H9 (cell line): ENCODE results near the gene LIPC. TPM values are rescaled to one million over a fixed set of nuclear protein-coding genes. Genes with fewer than 3 reads are reported as not detected.

Experiments
- DNase-seq: peaks from one replicate; pipeline ENCODE4 v3.0.0-alpha.2; 2017
- H2AFZ ChIP-seq: one replicate; pipeline ENCODE4 v1.6.1; 2013; ENCODE audit warnings: mild to moderate bottlenecking, low read length, control low read depth, moderate library complexity
- H2AK5ac ChIP-seq: 2 replicates; pipeline ENCODE4 v1.6.1; 2013; ENCODE audit warnings: low read length, control low read depth, mixed read lengths; ENCODE audit not compliant: insufficient read length
- H2BK120ac ChIP-seq: one replicate; pipeline ENCODE4 v1.6.1; 2013; ENCODE audit warnings: low read depth, mild to moderate bottlenecking, low read length, control low read depth, inconsistent platforms; ENCODE audit not compliant: poor library complexity, severe bottlenecking
- H2BK12ac ChIP-seq: 2 replicates; pipeline ENCODE4 v1.6.1; 2013; ENCODE audit warnings: low read length, control low read depth, mixed read lengths, low read depth; ENCODE audit not compliant: insufficient read length
- H2BK15ac ChIP-seq: 2 replicates; pipeline ENCODE4 v1.6.1; 2013; ENCODE audit warnings: low read depth, low read length, control low read depth
- H2BK20ac ChIP-seq: one replicate; pipeline ENCODE4 v1.6.1; 2013; ENCODE audit warnings: low read depth, mild to moderate bottlenecking, low read length, control low read depth, inconsistent platforms; ENCODE audit not compliant: poor library complexity, severe bottlenecking
- H2BK5ac ChIP-seq: 2 replicates; pipeline ENCODE4 v1.6.1; 2013; ENCODE audit warnings: low read length, control low read depth, mixed read lengths; ENCODE audit not compliant: insufficient read length
- H3K14ac ChIP-seq: 2 replicates; pipeline ENCODE4 v1.6.1; 2013; ENCODE audit warnings: low read length, control low read depth; ENCODE audit not compliant: insufficient read depth
- H3K18ac ChIP-seq: 2 replicates; pipeline ENCODE4 v1.6.1; 2013; ENCODE audit warnings: low read depth, mild to moderate bottlenecking, mixed read lengths, low read length, control low read depth; ENCODE audit not compliant: insufficient read length
- H3K23ac ChIP-seq: 2 replicates; pipeline ENCODE4 v1.6.1; 2013; ENCODE audit warnings: low read length, control low read depth, mixed read lengths, low read depth; ENCODE audit not compliant: insufficient read length
- H3K23me2 ChIP-seq: 2 replicates; pipeline ENCODE4 v1.6.1; 2013; ENCODE audit warnings: low read depth, mild to moderate bottlenecking, mixed read lengths, low read length, control low read depth; ENCODE audit not compliant: insufficient read length, poor library complexity, severe bottlenecking
- H3K27ac ChIP-seq: 2 replicates; pipeline ENCODE4 v1.5.1; 2013; ENCODE audit warnings: low read length, control low read depth, mixed read lengths, low read depth; ENCODE audit not compliant: insufficient read length
- H3K27me3 ChIP-seq: 2 replicates; pipeline ENCODE4 v1.6.1; 2013; ENCODE audit warnings: low read length, control low read depth, inconsistent platforms; ENCODE audit not compliant: insufficient read depth
- H3K4ac ChIP-seq: 2 replicates; pipeline ENCODE4 v1.6.1; 2013; ENCODE audit warnings: low read depth, mild to moderate bottlenecking, control low read depth, inconsistent platforms, low read length, moderate library complexity
- H3K4me1 ChIP-seq: 2 replicates; pipeline ENCODE4 v1.6.1; 2013; ENCODE audit warnings: low read length, control low read depth, inconsistent platforms; ENCODE audit not compliant: insufficient read depth
- H3K4me2 ChIP-seq: 2 replicates; pipeline ENCODE4 v1.6.1; 2013; ENCODE audit warnings: low read length, control low read depth, mixed read lengths; ENCODE audit not compliant: insufficient read length, insufficient read depth
- H3K56ac ChIP-seq: 2 replicates; pipeline ENCODE4 v1.6.1; 2013; ENCODE audit warnings: low read depth, mild to moderate bottlenecking, mixed read lengths, low read length, control low read depth; ENCODE audit not compliant: insufficient read length
- H3K79me1 ChIP-seq: 2 replicates; pipeline ENCODE4 v1.6.1; 2013; ENCODE audit warnings: low read depth, mild to moderate bottlenecking, moderate library complexity, low read length, control low read depth, inconsistent platforms; ENCODE audit not compliant: insufficient read depth, poor library complexity, severe bottlenecking
- H3K79me2 ChIP-seq: 2 replicates; pipeline ENCODE4 v1.6.1; 2013; ENCODE audit warnings: low read length, control low read depth, inconsistent platforms; ENCODE audit not compliant: insufficient read depth
- H3K9ac ChIP-seq: 2 replicates; pipeline ENCODE4 v1.6.1; 2013; ENCODE audit warnings: low read length, control low read depth, mixed read lengths; ENCODE audit not compliant: insufficient read length; ENCODE audit errors: extremely low read depth
- H3K9me3 ChIP-seq: one replicate; pipeline ENCODE4 v1.6.1; 2013; ENCODE audit warnings: low read depth, low read length, inconsistent platforms; ENCODE audit not compliant: control insufficient read depth
- H3T11ph ChIP-seq: one replicate; pipeline ENCODE4 v1.6.1; 2013; ENCODE audit warnings: mild to moderate bottlenecking, low read length, control low read depth, inconsistent platforms
- H4K20me1 ChIP-seq: one replicate; pipeline ENCODE4 v1.6.1; 2013; ENCODE audit not compliant: control insufficient read depth, insufficient read length, insufficient read depth
- H4K5ac ChIP-seq: 2 replicates; pipeline ENCODE4 v1.6.1; 2013; ENCODE audit warnings: low read depth, mild to moderate bottlenecking, mixed read lengths, low read length, control low read depth; ENCODE audit not compliant: insufficient read length
- H4K8ac ChIP-seq: replicated peaks from 2 replicates; pipeline ENCODE4 v1.6.1; 2013; ENCODE audit warnings: low read length, control low read depth, mixed read lengths, low read depth; ENCODE audit not compliant: insufficient read length
- H4K91ac ChIP-seq: 2 replicates; pipeline ENCODE4 v1.6.1; 2013; ENCODE audit warnings: low read depth, mild to moderate bottlenecking, moderate library complexity, mixed read lengths, low read length, control low read depth; ENCODE audit not compliant: insufficient read length
- H3K27ac Mint-ChIP-seq, 3 experiments: 2 replicates in 2 of 3; 3 replicates in 1 of 3; pipeline ENCODE4 v1.8.0; 2020 to 2021; ENCODE audit warnings: mixed read lengths in 3 of 3, mild to moderate bottlenecking in 1 of 3, moderate library complexity in 1 of 3
- H3K27me3 Mint-ChIP-seq: 2 replicates; pipeline ENCODE4 v1.8.0; 2021; ENCODE audit warnings: low read depth, mild to moderate bottlenecking, moderate library complexity, mixed read lengths
- H3K36me3 Mint-ChIP-seq, 3 experiments: 2 replicates in 2 of 3; 3 replicates in 1 of 3; pipeline ENCODE4 v1.8.0; 2020 to 2021; ENCODE audit warnings: low read depth in 3 of 3, mixed read lengths in 3 of 3; ENCODE audit not compliant: insufficient read depth in 1 of 3
- H3K4me1 Mint-ChIP-seq, 2 experiments: 2 replicates each; pipeline ENCODE4 v1.8.0; 2020; ENCODE audit warnings: mixed read lengths in 2 of 2
- H3K4me3 Mint-ChIP-seq, 2 experiments: 2 replicates in 1 of 2; 3 replicates in 1 of 2; pipeline ENCODE4 v1.8.0; 2020 to 2021; ENCODE audit warnings: mild to moderate bottlenecking in 2 of 2, mixed read lengths in 2 of 2, moderate library complexity in 1 of 2
- H3K9me3 Mint-ChIP-seq, 2 experiments: 2 replicates in 1 of 2; 3 replicates in 1 of 2; pipeline ENCODE4 v1.8.0; 2020; ENCODE audit warnings: mild to moderate bottlenecking in 2 of 2, mixed read lengths in 2 of 2, moderate library complexity in 1 of 2
- WGBS: extraction: QIAGEN DNeasy Blood & Tissue Kit; methylation state at CpG from one replicate; pipeline ENCODE4 v1.1.7; 2013; ENCODE audit warnings: missing lambda C conversion rate, low lambda C conversion rate, mixed read lengths; ENCODE audit not compliant: insufficient read length; ENCODE audit errors: extremely low coverage; 5-methylcytosine and 5-hydroxymethylcytosine counted together
- total RNA-seq: library from RNA; stranded (reverse); gene quantifications from 2 replicates; pipeline ENCODE4 v1.2.1, GENCODE V29; 2021
- TF ChIP-seq, protein P1 (sequence below): fragments of 200-600 bp; sonication (generic); conservative IDR thresholded peaks from 3 replicates; pipeline ENCODE4 v1.8.0; 2021; ENCODE audit warnings: antibody characterized with exemption, mild to moderate bottlenecking

LIPC gene
- total RNA-seq, 1 experiment from 2014 or later = not detected

DNA sequence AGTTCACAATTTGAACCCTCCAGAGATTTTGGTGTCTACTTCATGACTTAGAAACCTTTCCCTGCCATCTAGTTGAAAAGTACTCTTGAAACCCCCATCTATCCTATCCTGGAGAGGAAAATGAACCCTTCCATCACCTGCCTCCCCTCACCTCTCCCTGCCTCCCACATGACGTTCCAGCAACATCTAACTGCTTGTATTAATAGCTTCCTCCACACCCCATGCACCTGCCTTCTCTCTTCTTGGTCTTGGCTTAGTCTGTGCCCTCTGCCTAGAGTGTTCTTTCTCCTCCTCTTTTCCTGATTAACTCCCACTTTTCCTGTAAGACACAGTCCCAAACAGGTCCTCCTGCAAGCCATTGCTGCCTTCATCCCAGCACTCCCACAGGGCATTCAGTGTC lies 107.8 kb downstream of the LIPC start:
- no peaks in the 10 kb centered on the region for H3K4me1 ChIP-seq
- TF ChIP-seq, protein P1, sequence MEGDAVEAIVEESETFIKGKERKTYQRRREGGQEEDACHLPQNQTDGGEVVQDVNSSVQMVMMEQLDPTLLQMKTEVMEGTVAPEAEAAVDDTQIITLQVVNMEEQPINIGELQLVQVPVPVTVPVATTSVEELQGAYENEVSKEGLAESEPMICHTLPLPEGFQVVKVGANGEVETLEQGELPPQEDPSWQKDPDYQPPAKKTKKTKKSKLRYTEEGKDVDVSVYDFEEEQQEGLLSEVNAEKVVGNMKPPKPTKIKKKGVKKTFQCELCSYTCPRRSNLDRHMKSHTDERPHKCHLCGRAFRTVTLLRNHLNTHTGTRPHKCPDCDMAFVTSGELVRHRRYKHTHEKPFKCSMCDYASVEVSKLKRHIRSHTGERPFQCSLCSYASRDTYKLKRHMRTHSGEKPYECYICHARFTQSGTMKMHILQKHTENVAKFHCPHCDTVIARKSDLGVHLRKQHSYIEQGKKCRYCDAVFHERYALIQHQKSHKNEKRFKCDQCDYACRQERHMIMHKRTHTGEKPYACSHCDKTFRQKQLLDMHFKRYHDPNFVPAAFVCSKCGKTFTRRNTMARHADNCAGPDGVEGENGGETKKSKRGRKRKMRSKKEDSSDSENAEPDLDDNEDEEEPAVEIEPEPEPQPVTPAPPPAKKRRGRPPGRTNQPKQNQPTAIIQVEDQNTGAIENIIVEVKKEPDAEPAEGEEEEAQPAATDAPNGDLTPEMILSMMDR = no peak
- H3K9me3 ChIP-seq = no peaks in the 10 kb centered on the region
- no peak overlapping the region for H3K4me3 Mint-ChIP-seq
- H2BK12ac ChIP-seq = no peak overlapping the region
- H3K4me2 ChIP-seq = no peak overlapping the region
- H3K36me3 Mint-ChIP-seq = no peaks in the 10 kb centered on the region
- H3K9ac ChIP-seq = no peak overlapping the region
- H2AFZ ChIP-seq = no peak overlapping the region
- no peak overlapping the region for H3K4ac ChIP-seq
- H3K27ac Mint-ChIP-seq = peak overlapping the region in 1 of 3 experiments; percentile 50; a peak in 1 of 7 replicates
- no peak overlapping the region for H2BK20ac ChIP-seq
- peaks cover 3 to 19% of the 10 kb centered on the region in 2 experiments for H3K4me1 Mint-ChIP-seq
- no peaks in the 10 kb centered on the region for H4K20me1 ChIP-seq
- no peak overlapping the region for H4K5ac ChIP-seq
- H2BK15ac ChIP-seq = no peak overlapping the region
- no peaks in the 10 kb centered on the region for H3K23me2 ChIP-seq
- DNase-seq = no peak
- no peak overlapping the region for H3T11ph ChIP-seq
- no peaks in the 10 kb centered on the region for H3K79me2 ChIP-seq
- H4K8ac ChIP-seq = no peak overlapping the region
- no peak overlapping the region for H3K27ac ChIP-seq
- H3K14ac ChIP-seq = no peak overlapping the region
- no peak overlapping the region for H2BK120ac ChIP-seq
- no peaks in the 10 kb centered on the region for H3K27me3 ChIP-seq
- no peaks in the 10 kb centered on the region for H3K9me3 Mint-ChIP-seq
- H2AK5ac ChIP-seq = no peak overlapping the region
- WGBS = no CpG with 5 or more reads among the region's 1 CpG
- H2BK5ac ChIP-seq = no peak overlapping the region
- H3K18ac ChIP-seq = no peak overlapping the region
- H3K23ac ChIP-seq = no peak overlapping the region
- no peaks in the 10 kb centered on the region; the same call in 1 of the 2 replicates for H3K27me3 Mint-ChIP-seq
- H4K91ac ChIP-seq = no peak overlapping the region
- H3K56ac ChIP-seq = no peak overlapping the region
- no peaks in the 10 kb centered on the region for H3K79me1 ChIP-seq
